HEK293 (cell line): ENCODE data around the gene ZNG1F.
"Not testable (repeated sequence)": the region's sequence is repeated elsewhere in the genome, so short reads cannot be mapped to it uniquely, and the experiment has no call there.

Experiments
- CTCF ChIP-seq: fragments of 450-650 bp; formaldehyde crosslinking; IDR thresholded peaks from 2 replicates; pipeline ENCODE4 v1.5.1; 2016; ENCODE audit warnings: missing biosample characterization, missing genetic modification characterization
- MEIS1 ChIP-seq: sonication (generic); formaldehyde crosslinking; IDR thresholded peaks from 2 replicates; pipeline ENCODE4 v1.8.1; 2022; ENCODE audit warnings: missing genetic modification reagents, mild to moderate bottlenecking, borderline replicate concordance
- MYNN ChIP-seq: fragments of 450-650 bp; formaldehyde crosslinking; IDR thresholded peaks from 2 replicates; pipeline ENCODE4 v1.5.1; 2016; ENCODE audit warnings: missing biosample characterization, missing genetic modification characterization, borderline replicate concordance
- PRDM1 ChIP-seq: fragments of 450-650 bp; formaldehyde crosslinking; IDR thresholded peaks from 2 replicates; pipeline ENCODE4; 2016; ENCODE audit warnings: missing biosample characterization, missing genetic modification characterization
- REPIN1 ChIP-seq: fragments of 450-650 bp; formaldehyde crosslinking; IDR thresholded peaks from 2 replicates; pipeline ENCODE4 v1.5.1; 2017; ENCODE audit warnings: missing biosample characterization, missing genetic modification characterization, low read depth
- ZBTB7A ChIP-seq: fragments of 450-650 bp; formaldehyde crosslinking; IDR thresholded peaks from 2 replicates; pipeline ENCODE4 v1.5.1; 2016; ENCODE audit warnings: low read depth, missing biosample characterization, missing genetic modification characterization
- ZNF146 ChIP-seq: fragments of 450-650 bp; formaldehyde crosslinking; IDR thresholded peaks from 2 replicates; pipeline ENCODE4 v1.5.1; 2016; ENCODE audit warnings: missing biosample characterization, missing genetic modification characterization
- ZNF416 ChIP-seq: fragments of 450-650 bp; formaldehyde crosslinking; IDR thresholded peaks from 2 replicates; pipeline ENCODE4 v1.5.1; 2016; ENCODE audit warnings: missing biosample characterization, missing genetic modification characterization
- ZNF423 ChIP-seq: fragments of 450-650 bp; formaldehyde crosslinking; IDR thresholded peaks from 2 replicates; pipeline ENCODE4 v1.5.1; 2016; ENCODE audit warnings: missing biosample characterization, missing genetic modification characterization
- ZNF501 ChIP-seq: fragments of 450-650 bp; formaldehyde crosslinking; IDR thresholded peaks from 2 replicates; pipeline ENCODE4 v1.5.1; 2016; ENCODE audit warnings: missing biosample characterization, missing genetic modification characterization
- ZNF549 ChIP-seq: fragments of 450-650 bp; IDR thresholded peaks from 2 replicates; pipeline ENCODE4 v1.5.1; 2018; ENCODE audit warnings: missing biosample characterization, missing genetic modification characterization, mild to moderate bottlenecking, inconsistent platforms, moderate library complexity

GRCh38 chr9:41234811-41235805 lies 46.0 kb upstream of the ZNG1F start:
- not testable (repeated sequence) for TF ChIP-seq REPIN1; ZNF416 (tag by site-specific recombination); CTCF (tag by site-specific recombination); ZBTB7A (tag by site-specific recombination); MYNN (tag by site-specific recombination); PRDM1 (tag by site-specific recombination); MEIS1 (CRISPR knock-in tag); ZNF423 (tag by site-specific recombination); ZNF549 (tag by site-specific recombination); ZNF501 (tag by site-specific recombination); ZNF146 (tag by site-specific recombination)
